ENCODE measurements around the gene TRPT1. TPM values are rescaled to one million over a fixed set of nuclear protein-coding genes. Genes with fewer than 3 reads are reported as not detected.

TRPT1 gene
- total RNA-seq, 2 donors from 2014 or later = 56.3 to 75.2 TPM

DNA sequence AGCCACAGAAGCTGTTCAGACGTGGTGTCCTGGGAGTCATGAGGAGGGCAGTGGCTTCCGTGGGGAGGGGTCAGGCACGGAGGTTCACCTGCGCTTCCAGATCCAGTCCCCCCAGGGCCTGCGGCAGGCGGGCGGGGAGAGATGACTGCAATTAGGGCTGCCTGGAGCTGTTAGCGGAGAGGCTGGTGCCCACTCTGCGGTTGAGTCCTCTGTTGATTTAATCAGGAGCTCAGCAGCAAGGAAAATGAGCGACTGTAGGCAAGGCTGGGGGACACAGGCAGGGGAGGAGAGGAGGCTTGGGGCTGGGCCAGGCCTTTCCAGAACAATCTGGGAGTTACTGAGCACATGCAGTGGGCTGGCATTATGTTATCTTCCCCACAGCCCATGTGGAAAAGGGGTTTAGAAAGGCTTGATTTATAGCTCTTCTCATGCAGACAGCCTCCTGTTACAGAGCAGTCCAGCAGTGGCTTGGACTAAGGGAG, 38.4 kb upstream of the TRPT1 start:
- 93 to 94% methylated on average over 3 to 10 of the region's 10 CpGs for WGBS, 2 donors
- Histone ChIP-seq H3K4me3 (no peak overlapping the region), H3K27me3 (no peaks in the 10 kb centered on the region), H3K27ac (no peak overlapping the region), H3K36me3 (replicated peaks in 1 of 2; ENCODE audit: insufficient read depth in 1 of 2, low read depth in 2 of 2) (no peaks in the 10 kb centered on the region), H3K4me1 (peaks cover 18% of the 10 kb centered on the region), H3K9me3 (no peaks in the 10 kb centered on the region)
- ATAC-seq (no peak), DNase-seq (no peak)
- intact Hi-C loops (cut with DNase I) = no loop called here
- no peak for TF ChIP-seq POLR2A (IDR thresholded peaks at IDR 0.05)
- TF ChIP-seq, protein P1, sequence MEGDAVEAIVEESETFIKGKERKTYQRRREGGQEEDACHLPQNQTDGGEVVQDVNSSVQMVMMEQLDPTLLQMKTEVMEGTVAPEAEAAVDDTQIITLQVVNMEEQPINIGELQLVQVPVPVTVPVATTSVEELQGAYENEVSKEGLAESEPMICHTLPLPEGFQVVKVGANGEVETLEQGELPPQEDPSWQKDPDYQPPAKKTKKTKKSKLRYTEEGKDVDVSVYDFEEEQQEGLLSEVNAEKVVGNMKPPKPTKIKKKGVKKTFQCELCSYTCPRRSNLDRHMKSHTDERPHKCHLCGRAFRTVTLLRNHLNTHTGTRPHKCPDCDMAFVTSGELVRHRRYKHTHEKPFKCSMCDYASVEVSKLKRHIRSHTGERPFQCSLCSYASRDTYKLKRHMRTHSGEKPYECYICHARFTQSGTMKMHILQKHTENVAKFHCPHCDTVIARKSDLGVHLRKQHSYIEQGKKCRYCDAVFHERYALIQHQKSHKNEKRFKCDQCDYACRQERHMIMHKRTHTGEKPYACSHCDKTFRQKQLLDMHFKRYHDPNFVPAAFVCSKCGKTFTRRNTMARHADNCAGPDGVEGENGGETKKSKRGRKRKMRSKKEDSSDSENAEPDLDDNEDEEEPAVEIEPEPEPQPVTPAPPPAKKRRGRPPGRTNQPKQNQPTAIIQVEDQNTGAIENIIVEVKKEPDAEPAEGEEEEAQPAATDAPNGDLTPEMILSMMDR (IDR thresholded peaks at IDR 0.05) = no peak

- Histone ChIP-seq H3K9me3 (no peaks in the 10 kb centered on the region), H3K4me1 (peaks cover 13% of the 10 kb centered on the region), H3K4me3 (no peak overlapping the region), H3K27me3 (no peaks in the 10 kb centered on the region), H3K27ac (no peak overlapping the region), H3K36me3 (replicated peaks in 1 of 2; ENCODE audit: insufficient read depth in 1 of 2, low read depth in 2 of 2) (no peaks in the 10 kb centered on the region)
- ATAC-seq = no peak
- intact Hi-C loops (cut with DNase I) = no loop called here
- no peak for DNase-seq
- WGBS, 2 donors = 93 to 94% methylated on average over 6 to 7 of the region's 8 CpGs
- no peak for TF ChIP-seq POLR2A (IDR thresholded peaks at IDR 0.05)
- TF ChIP-seq, protein P1 (IDR thresholded peaks at IDR 0.05) = no peak
Measured at GRCh38 chr11:64263947-64264317, 37.9 kb upstream of the TRPT1 start.

GRCh38 chr11:64263021-64263946, 37.3 kb upstream of the TRPT1 start:
- ATAC-seq = no peak

DNA sequence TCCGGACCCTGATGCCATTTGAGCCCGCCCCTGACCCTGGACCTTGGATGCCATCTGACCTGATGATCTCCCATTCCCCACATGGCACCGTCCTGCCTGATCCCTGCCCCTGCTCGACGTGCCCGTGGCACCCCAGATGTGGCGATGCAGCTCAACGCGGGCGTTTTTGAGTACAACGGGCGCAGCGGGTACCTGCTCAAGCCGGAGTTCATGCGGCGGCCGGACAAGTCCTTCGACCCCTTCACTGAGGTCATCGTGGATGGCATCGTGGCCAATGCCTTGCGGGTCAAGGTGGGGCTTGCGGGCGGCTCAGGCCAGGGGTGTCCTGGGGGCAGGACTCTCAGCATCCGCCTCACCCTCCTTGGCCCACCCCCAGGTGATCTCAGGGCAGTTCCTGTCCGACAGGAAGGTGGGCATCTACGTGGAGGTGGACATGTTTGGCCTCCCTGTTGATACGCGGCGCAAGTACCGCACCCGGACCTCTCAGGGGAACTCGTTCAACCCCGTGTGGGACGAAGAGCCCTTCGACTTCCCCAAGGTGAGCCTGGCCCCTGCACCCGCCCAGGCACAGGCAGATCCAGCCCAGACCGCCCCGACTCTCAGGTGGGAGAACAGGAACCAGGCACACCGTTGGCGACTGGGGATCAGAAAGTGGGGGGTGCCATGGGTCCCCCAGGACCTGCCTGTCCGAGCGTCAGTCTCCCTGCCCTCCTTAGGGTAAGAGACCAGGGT, 36.5 kb upstream of the TRPT1 start:
- Histone ChIP-seq H3K36me3 (replicated peaks in 1 of 2; ENCODE audit: insufficient read depth in 1 of 2, low read depth in 2 of 2) (no peaks in the 10 kb centered on the region), H3K4me3 (no peak overlapping the region), H3K27ac (no peak overlapping the region), H3K27me3 (no peaks in the 10 kb centered on the region), H3K9me3 (no peaks in the 10 kb centered on the region), H3K4me1 (no peaks in the 10 kb centered on the region)
- 93% methylated on average over 36 to 42 of the region's 42 CpGs for WGBS, 2 donors
- DNase-seq (no peak), ATAC-seq (no peak)
- TF ChIP-seq, protein P1 (IDR thresholded peaks at IDR 0.05) = no peak
- intact Hi-C loops (cut with DNase I) = no loop called here

More at GRCh38 chr11:64263021-64263946, 37.3 kb upstream of the TRPT1 start:
- intact Hi-C loops (cut with DNase I) = no loop called here
- WGBS, 2 donors = 81 to 83% methylated on average over 13 to 27 of the region's 29 CpGs
- Histone ChIP-seq H3K4me1 (peaks cover 7% of the 10 kb centered on the region), H3K27ac (no peak overlapping the region), H3K36me3 (replicated peaks in 1 of 2; ENCODE audit: insufficient read depth in 1 of 2, low read depth in 2 of 2) (no peaks in the 10 kb centered on the region), H3K4me3 (no peak overlapping the region), H3K9me3 (no peaks in the 10 kb centered on the region), H3K27me3 (no peaks in the 10 kb centered on the region)
- TF ChIP-seq, protein P1 (IDR thresholded peaks at IDR 0.05) = no peak
- TF ChIP-seq POLR2A (IDR thresholded peaks at IDR 0.05) = no peak
- no peak for DNase-seq
